HepG2 (cell line): ENCODE data around the gene ARL17B. TPM values are rescaled to one million over a fixed set of nuclear protein-coding genes. Genes with fewer than 3 reads are reported as not detected.
A peak's percentile ranks its signal among the peaks of the same experiment; 100 is the strongest.
"Not testable (repeated sequence)": the region's sequence is repeated elsewhere in the genome, so short reads cannot be mapped to it uniquely, and the experiment has no call there.

Source experiments
- ATAC-seq: fragments of 200-7000 bp; cut with Tn5 transposase; 3 replicates; pipeline ENCODE4 v1.9.1; 2020; ENCODE audit warnings: mild to moderate bottlenecking, moderate library complexity
- BruUV-seq: library from RNA; stranded (reverse); fragments of 400-500 nt; replicated peaks from 2 replicates; lab custom pipeline; 2021; lab: Mats Ljungman, UMichigan
- CTCF ChIA-PET: fragments of 300-600 bp; formaldehyde crosslinking; extraction: SDS; loops from one replicate; lab custom pipeline; 2021; ENCODE audit warnings: low total read pairs, inconsistent platforms, low intra/inter-chr PET ratio; lab: Yijun Ruan, JAX
- POLR2A ChIA-PET: fragments of 350-600 bp; sonication (Branson Sonifier 250); formaldehyde crosslinking; loops from one replicate; lab custom pipeline; 2020; ENCODE audit warnings: antibody characterized with exemption, inconsistent platforms; lab: Yijun Ruan, JAX
- DNase-seq: peaks from one replicate; pipeline ENCODE4 v3.0.0-alpha.2; 2015; ENCODE audit warnings: low spot score
- FAIRE-seq: peaks from 3 replicates; lab custom pipeline; 2011; peaks lifted over from hg19 to GRCh38; lab: Jason Lieb, UNC
- H2AFZ ChIP-seq: one replicate; pipeline ENCODE4 v1.6.1; 2011; ENCODE audit warnings: low read length, inconsistent platforms
- H3K27ac ChIP-seq: fragments of 300-600 bp; 3 replicates; pipeline ENCODE4 v1.8.0; 2011; ENCODE audit warnings: mixed run types, mild to moderate bottlenecking, mixed read lengths, low read length, inconsistent platforms; ENCODE audit not compliant: insufficient read depth; ENCODE audit errors: extremely low read length
- H3K27me3 ChIP-seq, 2 experiments: fragments of 200-600 bp in 1 of 2; 2 replicates in 1 of 2; 3 replicates in 1 of 2; pipeline versions ENCODE4 v1.6.0 to v1.8.0; 2011; ENCODE audit warnings: low read length in 2 of 2, mild to moderate bottlenecking in 2 of 2, moderate library complexity in 2 of 2, inconsistent platforms in 1 of 2; ENCODE audit not compliant: insufficient read depth in 2 of 2, control insufficient read depth in 1 of 2
- H3K36me3 ChIP-seq, 2 experiments: fragments of 200-600 bp in 1 of 2; replicated peaks in 1 of 2; 2 replicates in 1 of 2; 3 replicates in 1 of 2; pipeline versions ENCODE4 v1.5.1 to v1.8.0; 2011; ENCODE audit warnings: low read length in 2 of 2, inconsistent platforms in 1 of 2; ENCODE audit not compliant: insufficient read depth in 2 of 2, control insufficient read depth in 1 of 2
- H3K4me1 ChIP-seq: 2 replicates; pipeline ENCODE4 v1.5.1; 2012; ENCODE audit warnings: low read length, inconsistent platforms; ENCODE audit not compliant: insufficient read depth
- H3K4me2 ChIP-seq: 2 replicates; pipeline ENCODE4 v1.6.0; 2011; ENCODE audit warnings: low read depth, low read length, inconsistent platforms
- H3K4me3 ChIP-seq, 3 experiments: fragments of 200-600 bp in 1 of 3; sonication (generic), shearing (Covaris generic) in 1 of 3; replicated peaks in 1 of 3; 2 replicates each; pipeline ENCODE4 v1.5.1; 2011 to 2016; ENCODE audit warnings: low read length in 3 of 3, inconsistent platforms in 2 of 3, low read depth in 2 of 3, mild to moderate bottlenecking in 2 of 3, control low read depth in 1 of 3, mixed read lengths in 1 of 3; ENCODE audit not compliant: insufficient read depth in 1 of 3
- H3K79me2 ChIP-seq: one replicate; pipeline ENCODE4 v1.6.1; 2011; ENCODE audit warnings: low read length, inconsistent platforms; ENCODE audit not compliant: insufficient read depth
- H3K9ac ChIP-seq: 2 replicates; pipeline ENCODE4 v1.6.0; 2011; ENCODE audit warnings: mild to moderate bottlenecking, low read depth, low read length, inconsistent platforms; ENCODE audit not compliant: insufficient read depth
- H3K9me3 ChIP-seq: 2 replicates; pipeline ENCODE4 v1.5.1; 2012; ENCODE audit warnings: mild to moderate bottlenecking, low read length
- H4K20me1 ChIP-seq: 2 replicates; pipeline ENCODE4 v1.6.0; 2011; ENCODE audit warnings: inconsistent platforms, mild to moderate bottlenecking, low read length, moderate library complexity; ENCODE audit not compliant: insufficient read depth
- WGBS: methylation state at CpG from one replicate; pipeline ENCODE4 v1.1.6; 2017; ENCODE audit warnings: low lambda C conversion rate; 5-methylcytosine and 5-hydroxymethylcytosine counted together
- in situ Hi-C: cut with HindIII; loops from 2 replicates; pipeline ENCODE4 v1.10.0; 2017; ENCODE audit warnings: low pct_unique_long_range_greater_than_20kb; ENCODE audit not compliant: extremely low pct_ligation_motif_present
- intact Hi-C: fragments of 100-400 bp; cut with micrococcal nuclease; formaldehyde crosslinking; loops from one replicate; pipeline ENCODE4 v1.10.0; 2022; ENCODE audit not compliant: unreplicated experiment
- polyA plus RNA-seq, 8 experiments: library from polyadenylated mRNA; depleted of rRNA in 3 of 8; stranded (reverse) in 7 of 8; unstranded in 1 of 8; fragments of >200 nt; fragmentation: Illumina TruSeq in 4 of 8; extraction: Trizol in 4 of 8; gene quantifications; 2 replicates each; pipeline versions ENCODE4 v1.2.1 to v1.2.3, GENCODE V29; 2011 to 2016; ENCODE audit warnings: low read depth in 4 of 8, missing spikeins in 1 of 8, mixed read lengths in 1 of 8; ENCODE audit not compliant: insufficient read depth in 1 of 8
- total RNA-seq, 5 experiments: library from RNA; depleted of rRNA; stranded (reverse); fragments of >200 nt; fragmentation: Illumina TruSeq; extraction: Trizol; gene quantifications; 2 replicates each; pipeline ENCODE4 v1.2.3, GENCODE V29; 2016; ENCODE audit warnings: low read depth in 1 of 5

ARL17B gene
- total and polyA plus RNA-seq, 2 of the 13 experiments (the other 11 are each of a cell fraction or from before 2014, with no cell fraction given): 14.2 to 25.8 TPM

DNA sequence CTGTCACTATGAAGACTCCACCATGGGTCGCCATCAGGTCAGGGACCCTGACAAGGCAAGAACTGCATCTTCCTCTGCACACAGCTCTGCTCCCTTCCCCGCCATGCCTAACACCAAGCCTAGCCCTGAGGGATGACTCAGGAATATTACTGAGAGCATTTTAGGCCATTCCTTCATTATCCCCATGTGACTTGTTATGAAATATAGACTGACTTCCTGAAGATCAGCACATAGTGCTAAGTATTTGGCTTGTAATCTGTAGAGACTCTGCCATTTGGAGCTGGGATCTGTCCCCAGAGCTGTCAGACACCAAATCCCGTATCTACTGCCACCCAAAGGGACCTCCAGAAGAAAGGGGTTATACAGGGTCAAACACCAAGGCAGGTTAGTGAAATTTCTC is 19.4 kb downstream of the ARL17B start:
- H3K27me3 ChIP-seq, DNase-seq, POLR2A ChIA-PET, H3K4me3 ChIP-seq, H3K9me3 ChIP-seq, in situ Hi-C loops, FAIRE-seq, H2AFZ ChIP-seq, CTCF ChIA-PET, intact Hi-C loops, H3K27ac ChIP-seq, H3K4me1 ChIP-seq, H3K9ac ChIP-seq, H3K79me2 ChIP-seq, BruUV-seq, H3K4me2 ChIP-seq, H3K36me3 ChIP-seq, H4K20me1 ChIP-seq: not testable (repeated sequence)
- WGBS: no CpG with 5 or more reads among the region's 3 CpGs
- peak; percentile 45 for ATAC-seq

DNA sequence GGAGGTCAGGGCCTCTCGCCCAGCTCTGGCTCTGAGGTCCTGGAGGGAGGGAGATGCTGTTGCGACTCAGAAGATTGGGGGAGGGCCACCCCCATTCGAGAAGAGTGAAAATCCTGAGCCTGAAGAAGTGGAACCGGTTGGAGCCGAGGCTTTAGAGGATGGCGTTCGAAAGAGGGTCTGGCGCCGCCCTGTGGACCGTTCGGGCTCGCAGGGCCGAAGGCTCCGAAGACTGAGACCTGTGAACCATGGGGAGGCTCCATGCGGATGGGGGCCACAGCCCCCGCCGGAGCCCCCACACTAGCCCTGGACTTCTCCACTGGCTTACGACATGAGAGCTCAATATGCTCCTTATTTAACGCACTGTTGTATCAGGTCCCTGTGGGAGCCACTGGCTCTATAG is 20.3 kb downstream of the ARL17B start:
- H3K4me3 ChIP-seq, H2AFZ ChIP-seq, H4K20me1 ChIP-seq, H3K4me2 ChIP-seq, DNase-seq, H3K9ac ChIP-seq, in situ Hi-C loops, BruUV-seq, H3K36me3 ChIP-seq, FAIRE-seq, H3K27ac ChIP-seq, intact Hi-C loops, H3K27me3 ChIP-seq, POLR2A ChIA-PET, H3K4me1 ChIP-seq, CTCF ChIA-PET, H3K9me3 ChIP-seq, H3K79me2 ChIP-seq: not testable (repeated sequence)
- ATAC-seq: peak; percentile 67
- WGBS: no CpG with 5 or more reads among the region's 19 CpGs

DNA sequence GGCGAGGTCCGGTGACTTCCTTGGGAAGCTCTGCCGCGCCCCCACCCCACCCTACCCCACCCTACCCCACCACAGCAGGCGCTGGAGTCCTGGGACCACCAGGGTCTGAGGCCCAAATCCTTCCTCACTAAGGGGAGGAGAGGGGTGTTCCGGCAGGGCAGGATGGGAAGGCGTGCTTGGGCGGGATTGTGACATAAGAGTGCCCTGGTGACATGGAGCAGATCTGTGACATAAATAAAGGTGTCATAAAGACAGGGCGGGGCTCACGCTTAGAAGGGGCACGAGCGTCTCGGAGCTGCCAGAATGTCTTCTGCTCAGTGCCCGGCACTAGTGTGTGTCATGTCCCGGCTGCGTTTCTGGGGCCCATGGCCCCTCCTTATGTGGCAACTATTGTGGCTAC is 66.7 kb downstream of the ARL17B start, which contains the start of gene LRRC37A:
Gene LRRC37A (plus strand): TSS at position 301 of the 400 bp plus-strand sequence. CDS start 3 bp downstream, at position 304.
- DNase-seq, intact Hi-C loops, H3K9ac ChIP-seq, H3K4me1 ChIP-seq, BruUV-seq, POLR2A ChIA-PET, CTCF ChIA-PET, H3K27ac ChIP-seq, H3K27me3 ChIP-seq, H3K79me2 ChIP-seq, FAIRE-seq, in situ Hi-C loops, ATAC-seq, H3K36me3 ChIP-seq, H2AFZ ChIP-seq, H3K4me3 ChIP-seq, H4K20me1 ChIP-seq, H3K9me3 ChIP-seq, H3K4me2 ChIP-seq: not testable (repeated sequence)
- WGBS: no CpG with 5 or more reads among the region's 16 CpGs

DNA sequence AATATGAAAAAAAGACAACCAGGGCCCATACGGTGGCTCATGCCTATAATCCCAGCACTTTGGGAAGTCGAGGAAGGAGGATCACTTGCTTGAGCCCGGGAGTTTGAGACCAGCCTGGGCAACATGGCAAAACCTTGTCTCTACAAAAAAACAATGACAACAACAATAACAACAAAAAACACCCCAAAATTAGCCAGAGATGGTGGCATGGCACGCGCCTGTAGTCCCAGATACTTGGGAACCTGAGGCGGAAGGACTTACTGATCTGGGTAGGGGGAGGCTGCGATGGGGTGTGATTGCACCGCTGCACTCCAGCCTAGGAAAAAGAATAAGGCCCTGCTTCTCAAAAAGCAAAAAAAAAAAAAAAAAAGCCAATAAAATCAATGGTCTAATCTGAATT is 69.9 kb downstream of the ARL17B start:
- H3K4me1 ChIP-seq: peaks cover 12% of the 10 kb centered on the region
- H3K36me3 ChIP-seq, H3K27me3 ChIP-seq, H3K27ac ChIP-seq, H3K9ac ChIP-seq, H3K4me3 ChIP-seq, POLR2A ChIA-PET, FAIRE-seq, DNase-seq, H3K9me3 ChIP-seq, CTCF ChIA-PET, H4K20me1 ChIP-seq, H3K79me2 ChIP-seq, H2AFZ ChIP-seq, BruUV-seq, intact Hi-C loops, in situ Hi-C loops, H3K4me2 ChIP-seq, ATAC-seq: not testable (repeated sequence)
- WGBS: 86% methylated on average over 8 of the region's 8 CpGs
